H9 (cell line): ENCODE results near the gene MSI2. TPM values are rescaled to one million over a fixed set of nuclear protein-coding genes. Genes with fewer than 3 reads are reported as not detected.
A peak's percentile ranks its signal among the peaks of the same experiment; 100 is the strongest.

Experiments used
- DNase-seq: peaks from one replicate; pipeline ENCODE4 v3.0.0-alpha.2; 2017
- H2AFZ ChIP-seq: one replicate; pipeline ENCODE4 v1.6.1; 2013; ENCODE audit warnings: mild to moderate bottlenecking, low read length, control low read depth, moderate library complexity
- H2AK5ac ChIP-seq: 2 replicates; pipeline ENCODE4 v1.6.1; 2013; ENCODE audit warnings: low read length, control low read depth, mixed read lengths; ENCODE audit not compliant: insufficient read length
- H2BK120ac ChIP-seq: one replicate; pipeline ENCODE4 v1.6.1; 2013; ENCODE audit warnings: low read depth, mild to moderate bottlenecking, low read length, control low read depth, inconsistent platforms; ENCODE audit not compliant: poor library complexity, severe bottlenecking
- H2BK12ac ChIP-seq: 2 replicates; pipeline ENCODE4 v1.6.1; 2013; ENCODE audit warnings: low read length, control low read depth, mixed read lengths, low read depth; ENCODE audit not compliant: insufficient read length
- H2BK15ac ChIP-seq: 2 replicates; pipeline ENCODE4 v1.6.1; 2013; ENCODE audit warnings: low read depth, low read length, control low read depth
- H2BK20ac ChIP-seq: one replicate; pipeline ENCODE4 v1.6.1; 2013; ENCODE audit warnings: low read depth, mild to moderate bottlenecking, low read length, control low read depth, inconsistent platforms; ENCODE audit not compliant: poor library complexity, severe bottlenecking
- H2BK5ac ChIP-seq: 2 replicates; pipeline ENCODE4 v1.6.1; 2013; ENCODE audit warnings: low read length, control low read depth, mixed read lengths; ENCODE audit not compliant: insufficient read length
- H3K14ac ChIP-seq: 2 replicates; pipeline ENCODE4 v1.6.1; 2013; ENCODE audit warnings: low read length, control low read depth; ENCODE audit not compliant: insufficient read depth
- H3K18ac ChIP-seq: 2 replicates; pipeline ENCODE4 v1.6.1; 2013; ENCODE audit warnings: low read depth, mild to moderate bottlenecking, mixed read lengths, low read length, control low read depth; ENCODE audit not compliant: insufficient read length
- H3K23ac ChIP-seq: 2 replicates; pipeline ENCODE4 v1.6.1; 2013; ENCODE audit warnings: low read length, control low read depth, mixed read lengths, low read depth; ENCODE audit not compliant: insufficient read length
- H3K23me2 ChIP-seq: 2 replicates; pipeline ENCODE4 v1.6.1; 2013; ENCODE audit warnings: low read depth, mild to moderate bottlenecking, mixed read lengths, low read length, control low read depth; ENCODE audit not compliant: insufficient read length, poor library complexity, severe bottlenecking
- H3K27ac ChIP-seq: 2 replicates; pipeline ENCODE4 v1.5.1; 2013; ENCODE audit warnings: low read length, control low read depth, mixed read lengths, low read depth; ENCODE audit not compliant: insufficient read length
- H3K27me3 ChIP-seq: 2 replicates; pipeline ENCODE4 v1.6.1; 2013; ENCODE audit warnings: low read length, control low read depth, inconsistent platforms; ENCODE audit not compliant: insufficient read depth
- H3K4ac ChIP-seq: 2 replicates; pipeline ENCODE4 v1.6.1; 2013; ENCODE audit warnings: low read depth, mild to moderate bottlenecking, control low read depth, inconsistent platforms, low read length, moderate library complexity
- H3K4me1 ChIP-seq: 2 replicates; pipeline ENCODE4 v1.6.1; 2013; ENCODE audit warnings: low read length, control low read depth, inconsistent platforms; ENCODE audit not compliant: insufficient read depth
- H3K4me2 ChIP-seq: 2 replicates; pipeline ENCODE4 v1.6.1; 2013; ENCODE audit warnings: low read length, control low read depth, mixed read lengths; ENCODE audit not compliant: insufficient read length, insufficient read depth
- H3K56ac ChIP-seq: 2 replicates; pipeline ENCODE4 v1.6.1; 2013; ENCODE audit warnings: low read depth, mild to moderate bottlenecking, mixed read lengths, low read length, control low read depth; ENCODE audit not compliant: insufficient read length
- H3K79me1 ChIP-seq: 2 replicates; pipeline ENCODE4 v1.6.1; 2013; ENCODE audit warnings: low read depth, mild to moderate bottlenecking, moderate library complexity, low read length, control low read depth, inconsistent platforms; ENCODE audit not compliant: insufficient read depth, poor library complexity, severe bottlenecking
- H3K79me2 ChIP-seq: 2 replicates; pipeline ENCODE4 v1.6.1; 2013; ENCODE audit warnings: low read length, control low read depth, inconsistent platforms; ENCODE audit not compliant: insufficient read depth
- H3K9ac ChIP-seq: 2 replicates; pipeline ENCODE4 v1.6.1; 2013; ENCODE audit warnings: low read length, control low read depth, mixed read lengths; ENCODE audit not compliant: insufficient read length; ENCODE audit errors: extremely low read depth
- H3K9me3 ChIP-seq: one replicate; pipeline ENCODE4 v1.6.1; 2013; ENCODE audit warnings: low read depth, low read length, inconsistent platforms; ENCODE audit not compliant: control insufficient read depth
- H3T11ph ChIP-seq: one replicate; pipeline ENCODE4 v1.6.1; 2013; ENCODE audit warnings: mild to moderate bottlenecking, low read length, control low read depth, inconsistent platforms
- H4K20me1 ChIP-seq: one replicate; pipeline ENCODE4 v1.6.1; 2013; ENCODE audit not compliant: control insufficient read depth, insufficient read length, insufficient read depth
- H4K5ac ChIP-seq: 2 replicates; pipeline ENCODE4 v1.6.1; 2013; ENCODE audit warnings: low read depth, mild to moderate bottlenecking, mixed read lengths, low read length, control low read depth; ENCODE audit not compliant: insufficient read length
- H4K8ac ChIP-seq: replicated peaks from 2 replicates; pipeline ENCODE4 v1.6.1; 2013; ENCODE audit warnings: low read length, control low read depth, mixed read lengths, low read depth; ENCODE audit not compliant: insufficient read length
- H4K91ac ChIP-seq: 2 replicates; pipeline ENCODE4 v1.6.1; 2013; ENCODE audit warnings: low read depth, mild to moderate bottlenecking, moderate library complexity, mixed read lengths, low read length, control low read depth; ENCODE audit not compliant: insufficient read length
- H3K27ac Mint-ChIP-seq, 3 experiments: 2 replicates in 2 of 3; 3 replicates in 1 of 3; pipeline ENCODE4 v1.8.0; 2020 to 2021; ENCODE audit warnings: mixed read lengths in 3 of 3, mild to moderate bottlenecking in 1 of 3, moderate library complexity in 1 of 3
- H3K27me3 Mint-ChIP-seq: 2 replicates; pipeline ENCODE4 v1.8.0; 2021; ENCODE audit warnings: low read depth, mild to moderate bottlenecking, moderate library complexity, mixed read lengths
- H3K36me3 Mint-ChIP-seq, 3 experiments: 2 replicates in 2 of 3; 3 replicates in 1 of 3; pipeline ENCODE4 v1.8.0; 2020 to 2021; ENCODE audit warnings: low read depth in 3 of 3, mixed read lengths in 3 of 3; ENCODE audit not compliant: insufficient read depth in 1 of 3
- H3K4me1 Mint-ChIP-seq, 2 experiments: 2 replicates each; pipeline ENCODE4 v1.8.0; 2020; ENCODE audit warnings: mixed read lengths in 2 of 2
- H3K4me3 Mint-ChIP-seq, 2 experiments: 2 replicates in 1 of 2; 3 replicates in 1 of 2; pipeline ENCODE4 v1.8.0; 2020 to 2021; ENCODE audit warnings: mild to moderate bottlenecking in 2 of 2, mixed read lengths in 2 of 2, moderate library complexity in 1 of 2
- H3K9me3 Mint-ChIP-seq, 2 experiments: 2 replicates in 1 of 2; 3 replicates in 1 of 2; pipeline ENCODE4 v1.8.0; 2020; ENCODE audit warnings: mild to moderate bottlenecking in 2 of 2, mixed read lengths in 2 of 2, moderate library complexity in 1 of 2
- WGBS: extraction: QIAGEN DNeasy Blood & Tissue Kit; methylation state at CpG from one replicate; pipeline ENCODE4 v1.1.7; 2013; ENCODE audit warnings: missing lambda C conversion rate, low lambda C conversion rate, mixed read lengths; ENCODE audit not compliant: insufficient read length; ENCODE audit errors: extremely low coverage; 5-methylcytosine and 5-hydroxymethylcytosine counted together
- total RNA-seq: library from RNA; stranded (reverse); gene quantifications from 2 replicates; pipeline ENCODE4 v1.2.1, GENCODE V29; 2021
- TF ChIP-seq, protein P1 (sequence below): fragments of 200-600 bp; sonication (generic); conservative IDR thresholded peaks from 3 replicates; pipeline ENCODE4 v1.8.0; 2021; ENCODE audit warnings: antibody characterized with exemption, mild to moderate bottlenecking

Gene MSI2
- total RNA-seq, 1 experiment from 2014 or later: 98.5 TPM

- H2BK120ac ChIP-seq: no peak overlapping the region
- H3K27me3 Mint-ChIP-seq: no peaks in the 10 kb centered on the region
- no peaks in the 10 kb centered on the region for H3K9me3 Mint-ChIP-seq
- no peaks in the 10 kb centered on the region for H3K23me2 ChIP-seq
- H2BK20ac ChIP-seq: no peak overlapping the region
- peaks cover 3 to 11% (median 9%) of the 10 kb centered on the region in 3 experiments; a peak in 5 of 7 replicates for H3K36me3 Mint-ChIP-seq
- no peak overlapping the region for H3K14ac ChIP-seq
- H3K9ac ChIP-seq: no peak overlapping the region
- H3K56ac ChIP-seq: no peak overlapping the region
- H2BK15ac ChIP-seq: no peak overlapping the region
- H3K79me2 ChIP-seq: no peaks in the 10 kb centered on the region; the same call in 1 of the 2 replicates
- no peak overlapping the region for H3K4me2 ChIP-seq
- WGBS: no CpG with 5 or more reads among the region's 9 CpGs
- H3K27ac Mint-ChIP-seq: peak overlapping the region in 1 of 3 experiments; percentile 78; a peak in 2 of 7 replicates
- no peak overlapping the region for H4K5ac ChIP-seq
- peaks cover 37 to 52% of the 10 kb centered on the region in 2 experiments for H3K4me1 Mint-ChIP-seq
- no peaks in the 10 kb centered on the region for H3K9me3 ChIP-seq
- no peak overlapping the region for H2AFZ ChIP-seq
- no peak for DNase-seq
- H2BK5ac ChIP-seq: no peak overlapping the region
- H2BK12ac ChIP-seq: no peak overlapping the region
- H3K27ac ChIP-seq: no peak overlapping the region
- no peak overlapping the region for H4K91ac ChIP-seq
- H3K79me1 ChIP-seq: peaks cover 2% of the 10 kb centered on the region
- peaks cover 3% of the 10 kb centered on the region; the same call in 1 of the 2 replicates for H3K4me1 ChIP-seq
- no peak overlapping the region for H3K4ac ChIP-seq
- no peak overlapping the region for H3K23ac ChIP-seq
- H3T11ph ChIP-seq: no peak overlapping the region
- H2AK5ac ChIP-seq: no peak overlapping the region
- H4K8ac ChIP-seq: no peak overlapping the region
- TF ChIP-seq, protein P1, sequence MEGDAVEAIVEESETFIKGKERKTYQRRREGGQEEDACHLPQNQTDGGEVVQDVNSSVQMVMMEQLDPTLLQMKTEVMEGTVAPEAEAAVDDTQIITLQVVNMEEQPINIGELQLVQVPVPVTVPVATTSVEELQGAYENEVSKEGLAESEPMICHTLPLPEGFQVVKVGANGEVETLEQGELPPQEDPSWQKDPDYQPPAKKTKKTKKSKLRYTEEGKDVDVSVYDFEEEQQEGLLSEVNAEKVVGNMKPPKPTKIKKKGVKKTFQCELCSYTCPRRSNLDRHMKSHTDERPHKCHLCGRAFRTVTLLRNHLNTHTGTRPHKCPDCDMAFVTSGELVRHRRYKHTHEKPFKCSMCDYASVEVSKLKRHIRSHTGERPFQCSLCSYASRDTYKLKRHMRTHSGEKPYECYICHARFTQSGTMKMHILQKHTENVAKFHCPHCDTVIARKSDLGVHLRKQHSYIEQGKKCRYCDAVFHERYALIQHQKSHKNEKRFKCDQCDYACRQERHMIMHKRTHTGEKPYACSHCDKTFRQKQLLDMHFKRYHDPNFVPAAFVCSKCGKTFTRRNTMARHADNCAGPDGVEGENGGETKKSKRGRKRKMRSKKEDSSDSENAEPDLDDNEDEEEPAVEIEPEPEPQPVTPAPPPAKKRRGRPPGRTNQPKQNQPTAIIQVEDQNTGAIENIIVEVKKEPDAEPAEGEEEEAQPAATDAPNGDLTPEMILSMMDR: no peak
- H3K18ac ChIP-seq: no peak overlapping the region
- H4K20me1 ChIP-seq: no peaks in the 10 kb centered on the region
- H3K27me3 ChIP-seq: no peaks in the 10 kb centered on the region
- no peak overlapping the region for H3K4me3 Mint-ChIP-seq
These were observed 73.3 kb downstream of the MSI2 start for GRCh38 chr17:57329380-57330214.
